Measurements from ENCODE around the gene ZNF93.

DNA sequence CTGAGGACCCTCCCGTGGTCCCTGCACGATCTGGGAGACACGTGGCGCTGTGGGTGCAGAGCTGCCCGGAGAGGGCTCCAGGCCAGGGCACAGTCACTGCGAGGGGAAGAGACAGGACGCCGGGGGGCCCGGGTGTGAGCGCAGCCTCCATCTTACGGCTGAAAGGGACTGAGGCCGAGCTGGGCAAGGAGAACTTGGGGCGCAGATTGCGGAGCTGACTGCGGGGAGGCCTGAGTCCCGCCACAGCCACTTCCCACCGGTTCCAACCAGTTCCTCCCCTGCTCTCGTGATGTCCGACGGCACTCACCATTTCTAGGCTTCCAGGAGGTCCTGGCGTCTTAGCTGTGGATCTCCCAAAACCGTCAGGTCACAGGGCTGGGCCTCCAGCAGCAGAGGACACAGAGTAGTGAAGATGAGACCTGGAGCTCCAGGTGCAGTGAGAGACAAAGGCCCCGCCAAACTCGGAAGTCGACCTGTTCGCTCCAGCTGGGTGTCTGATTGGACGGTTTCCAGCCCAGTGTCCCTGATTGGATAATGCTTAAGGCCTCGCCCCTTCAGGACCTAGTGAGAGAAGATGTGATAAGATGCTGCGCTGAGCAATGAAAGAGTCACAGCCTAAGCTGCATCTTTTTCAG, 39.9 kb upstream of the ZNF93 start:
- TF ChIP-seq, protein P1, sequence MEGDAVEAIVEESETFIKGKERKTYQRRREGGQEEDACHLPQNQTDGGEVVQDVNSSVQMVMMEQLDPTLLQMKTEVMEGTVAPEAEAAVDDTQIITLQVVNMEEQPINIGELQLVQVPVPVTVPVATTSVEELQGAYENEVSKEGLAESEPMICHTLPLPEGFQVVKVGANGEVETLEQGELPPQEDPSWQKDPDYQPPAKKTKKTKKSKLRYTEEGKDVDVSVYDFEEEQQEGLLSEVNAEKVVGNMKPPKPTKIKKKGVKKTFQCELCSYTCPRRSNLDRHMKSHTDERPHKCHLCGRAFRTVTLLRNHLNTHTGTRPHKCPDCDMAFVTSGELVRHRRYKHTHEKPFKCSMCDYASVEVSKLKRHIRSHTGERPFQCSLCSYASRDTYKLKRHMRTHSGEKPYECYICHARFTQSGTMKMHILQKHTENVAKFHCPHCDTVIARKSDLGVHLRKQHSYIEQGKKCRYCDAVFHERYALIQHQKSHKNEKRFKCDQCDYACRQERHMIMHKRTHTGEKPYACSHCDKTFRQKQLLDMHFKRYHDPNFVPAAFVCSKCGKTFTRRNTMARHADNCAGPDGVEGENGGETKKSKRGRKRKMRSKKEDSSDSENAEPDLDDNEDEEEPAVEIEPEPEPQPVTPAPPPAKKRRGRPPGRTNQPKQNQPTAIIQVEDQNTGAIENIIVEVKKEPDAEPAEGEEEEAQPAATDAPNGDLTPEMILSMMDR (IDR thresholded peaks at IDR 0.05; ENCODE audit: insufficient read depth, low read length, poor library complexity, severe bottlenecking): no peak
- TF ChIP-seq EZH2phosphoT487 (conservative IDR thresholded peaks at IDR 0.05; ENCODE audit: low read length): no peak
